ENCODE measurements around the gene ZNRF1.

- TF ChIP-seq POLR2AphosphoS5 (IDR thresholded peaks at IDR 0.05; ENCODE audit: low read depth, low read length) (no peak), REST (IDR thresholded peaks at IDR 0.05; ENCODE audit: insufficient read depth in 1 of 2, low read depth in 2 of 2, low read length in 2 of 2) (no peak), SIN3A (IDR thresholded peaks at IDR 0.05; ENCODE audit: borderline replicate concordance, insufficient read depth, low read length) (no peak), TAF1 (IDR thresholded peaks at IDR 0.05; ENCODE audit: borderline replicate concordance, insufficient read depth, low read length) (no peak)
Measured at GRCh38 chr16:75127713-75128415, 129.0 kb downstream of the ZNRF1 start.

Measured in PFSK-1 (cell line).